ENCODE measurements around the gene KLHDC8A.

KLHDC8A gene

DNA sequence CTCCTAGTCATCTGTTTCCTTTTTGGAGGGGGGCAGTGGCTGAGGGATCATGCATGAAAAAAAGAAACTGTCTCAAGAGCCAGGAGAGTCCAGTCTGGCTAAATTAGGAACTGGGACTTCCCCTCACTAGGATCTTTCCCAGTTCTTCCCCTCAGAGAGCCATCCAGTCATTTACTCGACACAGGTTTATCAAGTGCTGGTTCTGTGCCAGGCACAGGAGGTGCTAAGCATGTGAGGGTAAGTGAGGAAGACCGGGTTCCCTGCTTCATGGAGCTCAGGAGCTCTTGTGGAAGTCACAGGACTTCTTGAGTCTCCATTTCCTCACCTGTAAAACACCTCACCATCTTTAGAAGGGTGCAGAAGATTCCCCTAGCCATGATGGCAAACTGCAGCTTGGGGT is 26.6 kb downstream of the KLHDC8A start:
- no peak for TF ChIP-seq CTCF (IDR thresholded peaks at IDR 0.05; ENCODE audit: extremely low read depth, missing control alignments)
- no peak for DNase-seq (ENCODE audit: low spot score)

DNA sequence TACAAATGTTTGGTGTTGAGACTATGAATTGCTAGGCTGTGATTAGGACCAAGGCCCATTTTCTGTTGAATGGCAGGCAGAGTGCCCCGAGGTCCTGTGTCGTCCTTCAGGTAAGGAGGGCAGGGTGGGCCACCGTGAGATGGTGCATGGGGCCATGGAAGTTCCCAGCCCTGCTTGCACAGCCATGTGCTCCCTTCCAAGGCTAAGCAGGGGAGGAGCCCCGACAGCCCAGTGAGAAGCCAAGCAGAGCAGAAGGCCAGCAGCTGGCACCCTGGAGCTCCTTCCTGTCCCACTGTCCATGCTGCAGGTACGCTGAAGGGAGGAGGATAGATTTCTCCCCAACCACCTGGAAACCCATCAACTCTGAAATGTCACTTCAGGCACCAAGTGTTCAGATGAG is 27.0 kb downstream of the KLHDC8A start:
- no peak for DNase-seq (ENCODE audit: low spot score)

DNA sequence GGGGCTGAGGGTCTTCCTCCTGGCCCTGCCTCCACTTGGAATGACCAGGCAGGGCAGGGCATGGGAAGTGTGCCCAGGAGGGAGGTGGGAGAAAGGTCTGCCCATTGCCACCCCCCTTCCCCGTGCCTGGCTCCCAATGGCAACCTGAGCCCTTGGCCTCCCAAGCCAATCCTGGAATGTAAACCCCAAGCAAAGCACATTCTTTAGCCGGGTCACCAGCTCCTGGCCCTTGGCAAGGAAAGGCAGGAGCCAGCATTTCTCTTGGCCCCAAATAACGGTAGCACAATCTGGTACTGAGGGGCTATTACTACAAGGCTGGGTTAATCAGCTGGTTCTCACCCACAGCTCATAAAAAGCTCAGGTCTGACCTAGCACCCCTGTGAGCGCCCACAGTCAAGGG is 28.2 kb downstream of the KLHDC8A start:
- no peak for DNase-seq (ENCODE audit: low spot score)
- no peak for TF ChIP-seq CTCF (IDR thresholded peaks at IDR 0.05; ENCODE audit: extremely low read depth, missing control alignments)

More for the DNA sequence above, 27.0 kb downstream of the KLHDC8A start:
- TF ChIP-seq CTCF (IDR thresholded peaks at IDR 0.05; ENCODE audit: extremely low read depth, missing control alignments), result no peak

GRCh38 chr1:205326812-205327466 is 29.8 kb downstream of the KLHDC8A start:
- no peak for DNase-seq (ENCODE audit: low spot score)
- no peak for TF ChIP-seq CTCF (IDR thresholded peaks at IDR 0.05; ENCODE audit: extremely low read depth, missing control alignments)

- peak; percentile 41 for TF ChIP-seq CTCF (IDR thresholded peaks at IDR 0.05; ENCODE audit: extremely low read depth, missing control alignments)
- peak; percentile 75 for DNase-seq (ENCODE audit: low spot score)
Observed at GRCh38 chr1:205325334-205325884, 31.3 kb downstream of the KLHDC8A start.

GRCh38 chr1:205324781-205325180 is 31.9 kb downstream of the KLHDC8A start:
- no peak for TF ChIP-seq CTCF (IDR thresholded peaks at IDR 0.05; ENCODE audit: extremely low read depth, missing control alignments)
- no peak for DNase-seq (ENCODE audit: low spot score)

DNA sequence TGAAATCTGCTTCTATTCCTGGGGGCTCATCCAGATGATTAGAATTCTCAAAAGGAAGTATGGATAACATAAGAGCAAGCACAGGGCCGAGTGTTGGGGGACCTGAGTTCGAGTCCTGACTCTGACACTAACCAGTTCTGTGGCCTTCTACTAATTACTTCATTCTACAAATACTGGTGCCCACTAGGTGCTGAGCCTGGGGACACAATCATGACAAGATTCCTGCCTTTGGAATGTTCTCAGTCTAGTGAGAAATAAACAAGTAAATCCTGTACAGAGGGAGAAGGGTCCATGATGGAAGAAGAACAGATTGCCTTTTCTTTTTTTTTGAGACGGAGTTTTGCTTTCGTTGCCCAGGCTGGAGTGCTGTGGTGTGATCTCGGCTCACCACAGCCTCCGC is 32.9 kb downstream of the KLHDC8A start:
- DNase-seq (ENCODE audit: low spot score), result no peak
- TF ChIP-seq CTCF (IDR thresholded peaks at IDR 0.05; ENCODE audit: extremely low read depth, missing control alignments), result no peak
